Upper lobe of left lung (tissue), 4 donors: ENCODE results near the gene KRT4.

Experiments used
- POLR2AphosphoS5 ChIP-seq, 2 donors: sonication (generic); formaldehyde crosslinking; IDR thresholded peaks; one replicate each; pipeline ENCODE4 v1.5.1; 2017; ENCODE audit warnings: antibody characterized with exemption in 2 of 2
- TF ChIP-seq, protein P1 (sequence below), 6 experiments: fragments of 450-650 bp in 4 of 6; fragments of 200-600 bp in 2 of 6; sonication (generic) in 2 of 6; IDR thresholded peaks; one replicate each; pipeline ENCODE4 v1.5.1; 2016 to 2019; ENCODE audit warnings: antibody characterized with exemption in 6 of 6

- TF ChIP-seq, protein P1, sequence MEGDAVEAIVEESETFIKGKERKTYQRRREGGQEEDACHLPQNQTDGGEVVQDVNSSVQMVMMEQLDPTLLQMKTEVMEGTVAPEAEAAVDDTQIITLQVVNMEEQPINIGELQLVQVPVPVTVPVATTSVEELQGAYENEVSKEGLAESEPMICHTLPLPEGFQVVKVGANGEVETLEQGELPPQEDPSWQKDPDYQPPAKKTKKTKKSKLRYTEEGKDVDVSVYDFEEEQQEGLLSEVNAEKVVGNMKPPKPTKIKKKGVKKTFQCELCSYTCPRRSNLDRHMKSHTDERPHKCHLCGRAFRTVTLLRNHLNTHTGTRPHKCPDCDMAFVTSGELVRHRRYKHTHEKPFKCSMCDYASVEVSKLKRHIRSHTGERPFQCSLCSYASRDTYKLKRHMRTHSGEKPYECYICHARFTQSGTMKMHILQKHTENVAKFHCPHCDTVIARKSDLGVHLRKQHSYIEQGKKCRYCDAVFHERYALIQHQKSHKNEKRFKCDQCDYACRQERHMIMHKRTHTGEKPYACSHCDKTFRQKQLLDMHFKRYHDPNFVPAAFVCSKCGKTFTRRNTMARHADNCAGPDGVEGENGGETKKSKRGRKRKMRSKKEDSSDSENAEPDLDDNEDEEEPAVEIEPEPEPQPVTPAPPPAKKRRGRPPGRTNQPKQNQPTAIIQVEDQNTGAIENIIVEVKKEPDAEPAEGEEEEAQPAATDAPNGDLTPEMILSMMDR (IDR thresholded peaks at IDR 0.05): no peak
- TF ChIP-seq POLR2AphosphoS5 (IDR thresholded peaks at IDR 0.05): no peak
Observed at GRCh38 chr12:52798671-52799504, 15.0 kb downstream of the KRT4 start.
